CD4-positive, alpha-beta T cell treated with Interleukin-4 for 4 hours (primary cell): ENCODE data around the gene IDI2.
"Not testable (repeated sequence)": the region's sequence is repeated elsewhere in the genome, so short reads cannot be mapped to it uniquely, and the experiment has no call there.

Experiments
- DNase-seq: peaks from one replicate; pipeline ENCODE4 v3.0.0-alpha.2; 2020

Gene IDI2

DNA sequence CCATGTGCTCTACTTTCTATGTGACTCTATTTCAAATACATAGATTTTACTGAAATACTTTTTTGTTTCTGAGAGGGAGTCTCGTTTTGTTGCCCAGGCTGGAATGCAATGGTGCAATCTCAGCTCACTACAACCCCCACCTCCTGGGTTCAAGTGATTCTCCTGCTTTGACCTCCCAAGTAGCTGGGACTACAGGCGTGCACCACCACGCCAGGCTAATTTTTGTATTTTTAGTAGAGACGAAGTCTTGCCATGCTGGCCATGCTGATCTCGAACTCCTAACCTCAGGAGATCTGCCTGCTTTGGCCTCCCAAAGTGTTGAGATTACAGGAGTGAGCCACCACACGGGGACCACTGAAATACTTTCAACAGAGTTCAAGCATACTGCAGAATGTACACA is 19.8 kb upstream of the IDI2 start:
- DNase-seq, result no peak

DNA sequence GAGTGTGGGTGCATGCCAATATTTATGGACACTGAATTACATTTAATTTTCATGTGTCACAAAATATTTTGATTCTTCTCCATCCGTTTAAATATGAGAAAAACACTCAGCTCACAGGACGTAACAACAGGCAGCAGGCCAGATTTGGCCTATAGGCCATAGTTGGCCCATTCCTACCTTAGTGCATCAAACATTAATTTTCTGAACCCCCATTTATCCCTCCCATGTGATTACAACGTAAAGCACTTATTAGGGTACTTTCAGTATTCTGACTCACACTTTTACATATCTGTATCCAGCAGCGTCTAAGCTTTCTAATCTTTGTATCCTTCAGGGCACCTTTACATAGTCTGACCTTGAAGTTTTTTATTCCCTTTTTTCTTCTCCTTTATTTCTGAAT is 19.3 kb upstream of the IDI2 start:
- no peak for DNase-seq

DNA sequence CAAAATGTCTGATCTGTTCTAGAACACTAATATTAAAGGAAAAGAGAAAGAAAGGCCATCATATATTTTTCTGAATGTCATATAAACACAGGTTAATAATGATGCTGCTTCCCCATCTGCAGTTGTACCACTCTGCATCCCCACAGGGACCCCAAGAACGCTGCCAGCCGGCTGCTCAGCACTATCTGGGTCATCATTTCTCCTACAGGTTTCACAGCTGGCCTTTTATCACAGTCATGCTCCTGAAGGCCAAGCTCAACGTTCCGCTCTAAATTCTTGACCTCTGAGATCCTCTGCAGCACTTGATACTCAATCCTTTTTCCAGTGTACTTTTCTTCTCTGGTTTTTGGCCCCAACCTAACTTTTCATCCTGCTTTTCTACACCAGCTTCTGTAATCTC is 18.5 kb upstream of the IDI2 start:
- no peak for DNase-seq

DNA sequence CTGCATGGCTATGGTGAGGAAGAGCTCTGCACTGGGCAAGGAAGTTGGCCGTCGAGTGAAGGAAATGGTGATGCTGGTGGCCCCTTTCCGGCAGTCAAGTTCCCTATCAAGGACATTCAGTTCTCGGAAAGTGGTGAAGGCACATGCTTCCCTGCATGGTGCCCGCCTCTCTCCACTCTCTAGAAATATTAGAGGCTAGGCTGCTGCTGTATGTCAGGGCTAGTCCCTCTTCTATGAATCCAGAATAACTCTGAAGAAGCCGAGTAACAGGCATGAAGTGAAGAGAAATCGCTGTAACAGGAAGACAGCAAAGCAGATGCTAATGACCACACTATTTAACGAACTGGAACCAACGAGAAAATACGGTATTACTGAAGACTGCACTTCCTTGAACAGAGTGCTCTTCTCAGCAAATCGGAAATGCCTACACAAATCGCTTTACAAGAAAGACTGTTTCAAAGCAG is 17.9 kb upstream of the IDI2 start:
- peak; percentile 41 for DNase-seq

DNA sequence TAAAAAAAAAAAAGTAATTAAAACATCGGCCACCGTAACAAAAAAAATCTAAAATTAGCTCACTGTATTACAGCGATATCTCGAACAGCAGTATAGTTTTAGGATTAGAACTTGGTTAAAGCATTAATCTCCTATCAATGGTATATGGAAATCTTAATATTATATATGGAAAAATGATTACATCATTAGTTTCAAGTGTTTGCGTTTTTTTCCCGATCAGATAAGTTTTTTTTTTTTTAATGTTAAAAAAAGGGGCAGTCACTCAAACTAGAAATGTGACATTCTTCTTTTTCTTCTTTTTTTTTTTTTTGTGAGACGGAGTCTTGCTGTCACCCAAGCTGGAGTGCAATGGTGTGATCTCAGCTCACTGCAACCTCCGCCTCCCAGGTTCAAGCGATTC is 15.9 kb upstream of the IDI2 start:
- DNase-seq, result no peak

DNA sequence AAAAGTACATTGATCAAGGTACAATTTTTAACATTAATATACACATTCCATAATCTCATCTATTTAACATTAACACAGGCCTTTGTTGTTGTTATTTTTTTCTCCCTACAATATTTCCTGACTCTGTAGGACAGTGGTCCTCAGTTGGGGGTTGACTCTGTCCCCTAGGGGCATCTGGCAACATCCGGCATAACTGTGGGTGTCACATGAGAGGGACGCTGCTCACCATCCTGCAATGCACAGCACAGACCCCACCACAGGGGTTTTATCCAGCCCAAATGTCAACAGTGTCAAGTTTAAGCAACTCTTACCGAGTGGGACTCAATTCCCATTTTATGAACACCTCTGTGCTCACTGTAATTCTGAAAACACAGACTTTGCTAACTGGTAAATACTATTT is 14.5 kb upstream of the IDI2 start:
- DNase-seq, result no peak

DNA sequence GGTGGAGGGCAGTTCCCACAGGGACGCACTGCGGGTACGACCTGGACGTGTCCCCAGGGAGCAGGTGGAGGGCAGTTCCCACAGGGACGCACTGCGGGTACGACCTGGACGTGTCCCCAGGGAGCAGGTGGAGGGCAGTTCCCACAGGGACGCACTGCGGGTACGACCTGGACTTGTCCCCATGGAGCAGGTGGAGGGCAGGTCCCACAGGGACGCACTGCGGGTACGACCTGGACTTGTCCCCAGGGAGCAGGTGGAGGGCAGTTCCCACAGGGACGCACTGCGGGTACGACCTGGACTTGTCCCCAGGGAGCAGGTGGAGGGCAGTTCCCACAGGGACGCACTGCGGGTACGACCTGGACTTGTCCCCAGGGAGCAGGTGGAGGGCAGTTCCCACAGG is 13.1 kb upstream of the IDI2 start:
- not testable (repeated sequence) for DNase-seq

DNA sequence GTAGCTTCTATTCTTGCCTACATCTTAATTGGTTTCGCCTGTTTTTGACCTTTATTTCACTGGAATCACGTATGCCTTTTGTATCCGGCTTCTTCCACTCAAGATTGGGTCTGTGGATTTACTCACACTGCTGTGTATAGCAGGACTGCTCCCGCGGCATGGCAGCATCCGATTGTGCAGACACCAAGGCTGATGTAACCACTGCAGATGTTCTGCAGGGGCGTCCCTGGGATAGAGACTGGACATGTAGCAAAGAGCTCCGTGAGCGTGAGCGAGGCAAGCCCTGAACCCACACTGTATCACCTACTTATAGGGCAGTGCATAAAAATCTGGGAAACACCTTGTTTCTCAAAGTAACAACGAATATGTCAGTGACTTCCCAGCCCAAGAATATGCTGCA is 11.4 kb upstream of the IDI2 start:
- DNase-seq, result no peak

DNA sequence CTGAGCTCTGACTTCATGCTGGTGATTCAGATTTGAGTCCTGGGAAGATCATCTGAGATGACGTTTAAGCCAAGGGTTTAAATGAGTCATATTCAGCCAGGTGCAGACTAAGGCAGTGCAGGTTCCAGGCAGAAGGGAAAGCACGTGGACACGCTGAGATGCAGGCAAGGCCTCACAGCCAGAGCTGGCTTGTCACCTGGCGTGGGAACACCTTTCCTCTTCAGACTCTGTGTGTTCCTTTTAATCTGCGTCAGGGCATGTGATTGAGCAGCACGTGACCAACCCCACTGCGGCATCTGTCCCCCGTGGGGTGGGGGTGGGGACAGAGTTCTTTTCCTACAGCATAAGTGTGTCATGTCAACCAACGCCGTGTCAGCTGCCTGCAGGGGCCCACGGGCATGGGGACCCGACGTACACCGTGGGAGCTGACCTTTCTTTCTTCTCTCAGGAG is 10.7 kb upstream of the IDI2 start:
- peak; percentile 30 for DNase-seq

DNA sequence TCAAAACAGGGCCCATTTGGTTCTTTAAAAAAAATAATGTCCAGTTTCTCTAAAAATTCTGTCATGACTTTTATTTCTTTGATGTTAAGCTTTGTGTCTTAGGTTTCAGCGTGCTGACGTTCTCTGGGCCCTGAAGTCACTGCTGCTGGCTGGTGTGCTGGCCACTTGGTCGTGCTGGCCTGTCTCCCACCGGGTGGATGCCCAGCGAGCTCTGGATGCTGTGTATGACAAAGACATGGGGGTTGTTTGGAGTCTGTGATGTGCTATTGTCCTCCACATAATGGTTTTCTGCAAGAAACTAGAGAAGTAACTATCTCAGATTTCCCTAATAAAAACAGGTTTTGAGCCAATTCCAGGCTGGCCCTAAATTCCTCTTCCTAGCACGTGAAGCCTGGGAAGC is 9.5 kb upstream of the IDI2 start:
- no peak for DNase-seq

DNA sequence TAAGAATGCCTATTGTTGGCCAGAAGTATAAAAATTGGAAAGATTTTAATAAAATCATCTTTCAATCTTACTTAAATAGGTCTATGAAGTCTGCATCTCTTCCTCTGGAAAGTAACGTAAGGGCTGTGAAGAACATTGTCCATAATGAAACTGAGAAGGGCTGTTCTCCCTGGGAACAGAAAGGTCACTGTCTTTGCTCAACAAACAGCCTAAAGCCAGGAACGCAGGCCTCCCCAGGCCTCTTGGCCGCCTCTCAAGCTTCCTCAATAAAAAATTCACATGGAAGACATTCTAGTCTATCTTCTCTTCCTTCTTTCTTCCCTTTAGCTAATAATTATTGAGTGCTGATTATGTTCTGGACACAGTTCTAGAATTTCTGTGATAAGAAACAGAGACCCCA is 9.1 kb upstream of the IDI2 start:
- DNase-seq, result no peak

DNA sequence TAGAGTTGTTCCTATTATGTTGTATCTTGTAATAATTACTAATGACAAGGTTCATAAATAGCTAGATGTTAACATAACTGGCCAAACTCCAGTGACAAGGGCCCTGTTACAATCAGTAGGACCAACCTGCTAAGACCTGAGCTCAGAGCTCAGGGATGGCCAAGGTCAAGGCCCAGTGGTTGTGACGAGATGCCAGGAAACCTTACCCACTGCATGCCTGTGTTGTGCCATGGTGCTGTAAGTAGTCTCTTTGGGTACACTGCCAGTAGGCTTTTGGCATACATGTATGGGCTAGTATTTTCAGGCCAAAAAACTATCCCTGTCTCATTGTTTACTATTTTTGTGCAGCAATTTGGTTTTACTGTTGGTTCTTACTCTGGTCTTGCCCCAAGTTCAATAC is 7.9 kb upstream of the IDI2 start:
- no peak for DNase-seq

DNA sequence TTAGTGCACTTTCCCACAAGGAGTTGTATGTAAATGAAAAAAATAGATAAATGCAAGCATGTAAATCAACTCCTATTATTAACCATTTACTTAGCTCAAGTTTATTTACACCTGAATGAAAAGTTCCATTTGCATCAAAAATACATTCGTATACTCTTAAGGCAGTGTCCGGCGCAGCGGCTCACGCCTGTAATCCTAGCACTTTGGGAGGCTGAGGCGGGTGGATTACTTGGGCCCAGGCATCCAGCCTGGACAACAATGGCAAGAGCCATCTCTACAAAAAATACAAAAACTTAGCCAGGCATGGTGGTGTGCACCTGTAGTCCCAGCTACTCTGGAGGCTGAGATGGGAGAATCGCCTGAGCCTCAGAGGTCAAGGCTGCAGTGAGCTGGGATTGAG is 4.2 kb upstream of the IDI2 start:
- no peak for DNase-seq

DNA sequence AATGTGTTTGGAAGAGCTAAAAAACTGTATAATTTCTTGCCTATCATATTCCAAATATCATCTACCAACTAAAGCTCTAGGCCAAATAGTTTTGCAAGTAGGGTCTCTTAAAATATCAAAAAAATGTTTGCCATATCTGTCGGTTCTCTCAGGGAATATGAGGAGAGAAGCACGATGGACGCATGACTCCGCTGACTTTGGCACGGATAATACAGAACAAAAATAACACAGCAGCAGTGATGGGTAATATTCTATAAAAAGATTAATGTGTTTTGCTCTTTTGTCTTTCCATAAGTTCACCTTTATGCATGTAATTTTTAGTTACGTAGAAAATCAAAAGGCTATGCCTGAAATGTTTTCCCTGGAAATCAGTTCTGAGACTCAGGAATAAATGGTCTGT is 919 bp upstream of the IDI2 start:
- no peak for DNase-seq

DNA sequence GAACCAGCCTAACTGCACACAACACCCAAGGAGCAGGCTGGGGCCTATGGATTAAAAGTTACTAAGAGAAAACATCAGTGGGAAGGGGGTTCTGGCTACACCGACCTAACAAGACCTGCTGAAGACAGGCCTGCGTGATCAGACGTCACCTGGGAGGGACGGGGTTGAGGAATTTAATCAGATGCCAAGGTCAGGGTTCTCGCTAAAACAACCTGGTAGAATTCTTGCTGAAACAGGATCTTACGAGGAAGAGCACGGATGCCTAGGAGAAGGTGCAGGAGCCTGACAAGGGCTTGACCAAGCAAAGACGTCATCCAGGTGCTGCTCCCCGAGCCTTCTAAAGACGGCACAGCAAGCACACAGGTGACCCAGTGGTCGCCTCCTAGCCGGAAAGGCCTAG is 1.6 kb downstream of the IDI2 start:
- DNase-seq, result no peak

DNA sequence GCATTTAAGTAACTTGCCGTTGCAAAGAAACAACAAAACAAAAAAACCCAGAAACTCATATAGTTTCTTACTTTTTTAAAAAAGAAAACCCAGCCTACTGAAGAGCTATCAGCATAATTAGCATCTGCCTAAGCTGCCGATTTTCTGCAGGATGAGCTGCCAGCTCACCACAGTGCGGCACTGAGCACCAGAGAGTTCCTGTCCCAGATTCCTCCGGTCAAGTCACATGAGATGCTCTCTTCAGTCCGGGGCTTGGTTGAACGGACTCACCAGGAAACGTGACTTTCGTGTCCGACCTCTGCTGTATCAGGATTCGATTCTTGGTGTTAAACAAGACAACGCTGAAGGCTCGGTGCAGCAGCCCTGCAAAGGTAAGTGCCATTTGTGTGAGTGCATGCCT is 3.2 kb downstream of the IDI2 start:
- no peak for DNase-seq

DNA sequence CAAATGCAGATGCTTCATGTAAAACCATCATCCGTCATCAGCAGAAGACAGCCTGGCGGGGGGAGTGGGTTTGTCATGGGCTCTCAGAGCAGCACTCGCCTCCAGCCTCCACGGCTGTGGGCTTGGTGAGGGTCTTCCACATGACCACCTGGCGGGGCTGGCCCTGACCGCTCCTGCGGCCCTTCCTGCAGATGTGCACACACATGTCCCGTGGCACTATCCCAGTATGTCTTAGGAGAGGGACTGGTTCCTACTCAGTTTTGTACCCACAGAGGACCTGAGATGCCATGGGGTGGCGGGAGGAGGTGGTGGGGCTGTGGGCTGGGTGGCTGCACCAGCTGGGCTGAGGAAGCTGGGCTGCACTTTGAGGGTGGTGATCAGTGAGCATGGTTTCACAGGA is 4.7 kb downstream of the IDI2 start:
- no peak for DNase-seq

DNA sequence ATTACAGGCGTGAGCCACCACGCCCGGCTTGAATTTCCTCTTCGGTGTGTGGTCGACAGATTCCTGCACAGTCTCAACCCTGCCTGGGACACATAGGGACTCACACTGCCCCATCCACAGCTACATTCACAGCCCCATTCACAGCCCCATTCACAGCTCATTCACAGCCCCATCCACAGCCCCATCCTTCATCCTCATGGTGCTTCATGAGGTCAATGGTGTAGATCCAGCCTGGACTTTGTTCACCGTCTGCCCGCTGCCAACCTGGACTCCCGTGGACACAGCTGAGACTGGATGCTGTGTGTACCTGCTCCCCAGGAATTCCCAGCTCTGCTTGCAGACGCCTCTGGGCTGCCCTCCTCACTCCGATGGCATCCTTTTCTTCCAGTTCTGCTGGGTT is 5.2 kb downstream of the IDI2 start:
- no peak for DNase-seq

DNA sequence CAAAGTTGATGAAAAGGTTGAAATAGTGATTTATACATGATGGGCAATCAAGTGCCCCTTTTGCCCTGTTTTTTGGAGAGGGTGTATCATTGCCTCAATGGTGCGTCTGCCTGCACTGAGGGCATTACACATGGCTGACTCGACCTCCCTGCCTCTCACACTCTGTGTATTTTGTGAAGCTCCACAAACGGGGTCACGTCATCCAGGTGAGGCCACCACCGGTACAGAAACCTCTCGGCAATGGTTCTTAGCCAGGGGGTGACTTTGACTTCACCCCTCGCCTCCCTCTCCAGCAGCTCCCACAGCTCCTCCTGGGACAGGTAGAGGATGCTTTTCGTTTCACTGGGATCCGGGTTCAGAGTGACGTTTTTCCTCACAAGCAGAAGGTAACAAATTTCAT is 6.3 kb downstream of the IDI2 start:
- DNase-seq, result no peak

DNA sequence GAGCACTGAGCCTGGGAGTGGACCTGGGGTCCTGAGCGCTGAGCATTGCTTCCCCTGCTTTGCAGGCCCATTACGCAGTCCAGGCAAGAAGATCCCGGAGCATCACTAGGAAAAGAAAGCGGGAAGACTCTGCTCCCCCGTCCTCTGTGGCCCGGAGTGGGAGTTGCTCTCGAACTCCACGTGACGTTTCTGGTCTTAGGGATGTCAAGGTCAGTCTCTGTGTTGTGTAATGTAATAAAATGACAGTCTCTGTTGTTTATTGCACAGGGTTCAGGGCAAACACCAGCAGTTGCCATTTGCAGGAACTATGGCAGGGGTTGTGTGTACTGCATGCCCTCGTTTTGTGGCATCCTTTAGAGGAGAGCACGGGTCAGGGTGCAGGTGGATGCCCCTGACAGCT is 10.0 kb downstream of the IDI2 start:
- no peak for DNase-seq

DNA sequence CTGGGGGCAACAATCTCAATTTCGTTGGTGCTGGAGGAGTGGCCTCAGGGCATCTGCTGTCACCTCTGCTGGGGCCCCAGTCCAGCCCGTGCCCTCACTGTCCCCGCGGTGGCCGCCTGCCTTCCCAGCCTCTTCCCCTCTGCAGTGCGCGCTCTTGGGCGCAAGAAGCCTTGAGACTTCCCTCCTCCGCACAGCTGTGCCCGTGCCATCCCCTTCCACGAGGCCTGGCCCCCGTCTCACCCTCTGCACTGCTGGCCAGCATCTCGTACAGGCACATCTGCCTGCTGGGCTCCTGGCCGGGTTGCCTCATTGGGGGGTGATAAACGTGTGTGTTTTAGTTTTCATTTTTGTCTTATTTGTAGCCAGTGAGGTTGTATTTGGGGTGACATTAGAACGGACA is 14.0 kb downstream of the IDI2 start:
- no peak for DNase-seq

DNA sequence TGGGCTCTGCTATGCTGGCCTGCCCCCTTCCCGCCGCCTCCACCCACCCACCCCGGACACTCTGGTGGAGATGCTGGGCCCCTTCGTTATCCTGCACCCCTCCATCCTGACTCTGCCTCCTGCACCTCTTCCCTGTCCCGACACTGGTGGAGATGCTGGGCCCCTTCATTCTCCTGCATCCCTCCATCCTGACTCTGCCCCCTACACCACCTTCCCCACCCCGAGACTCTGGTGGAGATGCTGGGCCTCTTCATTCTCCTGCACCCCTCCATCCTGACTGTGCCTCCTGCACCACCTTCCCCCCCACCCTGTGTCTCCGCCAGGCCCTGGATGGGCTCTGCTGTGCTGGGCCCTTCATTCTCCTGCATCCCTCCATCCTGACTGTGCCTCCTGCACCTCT is 15.0 kb downstream of the IDI2 start:
- no peak for DNase-seq

DNA sequence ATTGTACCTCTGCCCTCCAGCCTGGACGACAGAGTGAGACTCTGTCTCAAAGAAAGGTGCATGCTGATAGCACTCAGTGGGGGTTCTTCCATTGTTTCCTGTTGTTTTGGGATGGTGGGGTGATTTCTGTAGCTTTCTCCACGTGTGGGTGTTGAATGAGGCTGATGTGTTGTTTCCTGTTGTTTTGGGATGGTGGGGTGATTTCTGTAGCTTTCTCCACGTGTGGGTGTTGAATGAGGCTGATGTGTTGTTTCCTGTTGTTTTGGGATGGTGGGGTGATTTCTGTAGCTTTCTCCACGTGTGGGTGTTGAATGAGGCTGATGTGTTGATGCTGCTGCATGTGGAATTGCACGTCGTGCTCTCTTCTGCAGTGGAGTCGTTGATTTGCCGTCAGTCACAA is 15.7 kb downstream of the IDI2 start:
- DNase-seq, result not testable (repeated sequence)

DNA sequence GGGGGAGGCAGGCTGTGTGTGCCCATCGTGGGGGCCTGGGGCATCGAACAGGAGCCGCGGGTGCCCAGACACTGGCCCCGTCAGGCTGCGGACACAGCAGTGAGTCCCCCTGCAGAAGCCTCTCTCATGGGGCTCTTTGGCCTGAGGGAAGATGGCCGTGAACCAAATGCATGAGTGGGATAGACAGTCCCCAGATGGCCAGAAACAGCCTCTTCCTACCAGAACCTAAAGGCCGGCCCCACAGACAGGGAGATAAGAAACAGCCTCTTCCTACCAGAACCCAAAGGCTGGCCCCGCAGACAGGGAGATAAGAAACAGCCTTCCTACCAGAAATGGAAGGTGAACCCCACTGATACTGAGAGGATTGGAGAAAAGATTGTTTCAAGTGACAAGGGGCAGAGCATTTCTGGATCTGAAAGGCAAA is 16.6 kb downstream of the IDI2 start:
- no peak for DNase-seq

DNA sequence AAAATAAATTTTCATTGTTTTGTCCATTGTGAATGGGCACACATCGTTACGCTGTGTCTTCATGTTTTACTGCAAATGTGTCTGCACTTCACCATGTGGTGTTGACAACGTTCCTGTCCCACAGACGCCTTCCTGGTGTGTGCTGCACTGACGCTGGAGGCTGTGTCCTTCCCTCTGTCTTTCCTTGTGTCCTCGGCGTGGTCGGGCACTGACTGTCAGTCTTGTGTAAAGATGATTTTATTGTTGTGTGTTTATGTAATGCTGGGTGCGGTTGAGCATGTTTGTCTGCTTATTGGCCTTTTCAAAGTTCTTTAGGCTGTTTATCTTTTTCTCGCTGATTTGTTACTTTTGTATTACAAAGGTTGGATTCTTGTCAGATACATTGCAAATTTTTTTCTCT is 18.1 kb downstream of the IDI2 start:
- DNase-seq, result no peak

DNA sequence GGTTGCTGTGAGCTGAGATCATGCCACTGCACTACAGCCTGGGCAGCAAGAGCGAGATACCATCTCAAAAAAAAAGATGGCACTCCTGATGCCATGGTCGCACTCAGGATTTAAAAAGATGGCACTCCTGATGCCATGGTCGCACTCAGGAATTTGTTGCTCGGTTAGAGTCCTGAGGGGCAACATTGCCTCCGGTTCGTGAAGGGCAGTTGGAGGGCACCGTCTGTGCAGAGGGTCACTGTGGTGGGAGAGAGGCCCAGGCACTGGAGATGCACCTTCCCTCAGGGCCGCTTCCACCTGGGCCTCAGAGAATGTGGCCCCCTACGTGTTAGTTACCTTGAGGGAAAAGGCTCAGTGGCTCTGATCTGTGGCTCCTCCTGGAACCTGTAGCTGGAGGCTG is 19.1 kb downstream of the IDI2 start:
- no peak for DNase-seq
